Measurements from ENCODE around the gene TMEM203.
A peak's percentile ranks its signal among the peaks of the same experiment; 100 is the strongest.
"Not testable (repeated sequence)": the region's sequence is repeated elsewhere in the genome, so short reads cannot be mapped to it uniquely, and the experiment has no call there.

The TMEM203 gene

GRCh38 chr9:137240318-137240840 lies 34.9 kb upstream of the TMEM203 start:
- peak overlapping the region; percentile 66 to 71 for H3K9ac ChIP-seq (ENCODE audit: low read length in 2 of 2)
- H3K27ac ChIP-seq (ENCODE audit: low read length): peak overlapping the region; percentile 88
- H3K36me3 ChIP-seq (ENCODE audit: control insufficient read depth in 2 of 2, insufficient read depth in 2 of 2, low read length in 2 of 2): peaks cover 10 to 16% of the 10 kb centered on the region in 2 donors
- H3K4me1 ChIP-seq (ENCODE audit: control insufficient read depth, insufficient read depth, low read length): peaks cover 57% of the 10 kb centered on the region
- no peaks in the 10 kb centered on the region for H3K9me3 ChIP-seq (ENCODE audit: control insufficient read depth in 2 of 2, low read length in 2 of 2)
- H3K4me3 ChIP-seq (ENCODE audit: low read length in 2 of 2): peak overlapping the region; percentile 69 to 84
- H3K27me3 ChIP-seq (ENCODE audit: control insufficient read depth in 1 of 2, insufficient read depth in 2 of 2, low read length in 2 of 2): peaks cover 0 to 2% of the 10 kb centered on the region in 2 donors

GRCh38 chr9:137239541-137240200 lies 34.2 kb upstream of the TMEM203 start:
- not testable (repeated sequence) for H3K27me3 ChIP-seq (ENCODE audit: control insufficient read depth in 1 of 2, insufficient read depth in 2 of 2, low read length in 2 of 2); H3K9me3 ChIP-seq (ENCODE audit: control insufficient read depth in 2 of 2, low read length in 2 of 2)
- H3K4me3 ChIP-seq (ENCODE audit: low read length in 2 of 2): peak overlapping the region; percentile 69 to 84
- peaks cover 57% of the 10 kb centered on the region for H3K4me1 ChIP-seq (ENCODE audit: control insufficient read depth, insufficient read depth, low read length)
- H3K36me3 ChIP-seq (ENCODE audit: control insufficient read depth in 2 of 2, insufficient read depth in 2 of 2, low read length in 2 of 2): peaks cover 10 to 16% of the 10 kb centered on the region in 2 donors
- peak overlapping the region; percentile 88 for H3K27ac ChIP-seq (ENCODE audit: low read length)
- peak overlapping the region; percentile 29 to 66 for H3K9ac ChIP-seq (ENCODE audit: low read length in 2 of 2)

- Histone ChIP-seq H3K9me3 (ENCODE audit: control insufficient read depth in 2 of 2, low read length in 2 of 2) (no peaks in the 10 kb centered on the region), H3K27me3 (ENCODE audit: control insufficient read depth in 1 of 2, insufficient read depth in 2 of 2, low read length in 2 of 2) (peaks cover 9 to 15% of the 10 kb centered on the region in 2 donors), H3K4me1 (ENCODE audit: control insufficient read depth, insufficient read depth, low read length) (peaks cover 47% of the 10 kb centered on the region), H3K9ac (ENCODE audit: low read length in 2 of 2) (no peak overlapping the region), H3K27ac (ENCODE audit: low read length) (no peak overlapping the region), H3K36me3 (ENCODE audit: control insufficient read depth in 2 of 2, insufficient read depth in 2 of 2, low read length in 2 of 2) (peaks cover 6 to 10% of the 10 kb centered on the region in 2 donors), H3K4me3 (ENCODE audit: low read length in 2 of 2) (no peak overlapping the region)
Observed at GRCh38 chr9:137237759-137238726, 32.6 kb upstream of the TMEM203 start.

- Histone ChIP-seq H3K27me3 (ENCODE audit: control insufficient read depth in 1 of 2, insufficient read depth in 2 of 2, low read length in 2 of 2) (peaks cover 17% of the 10 kb centered on the region in 2 donors), H3K4me1 (ENCODE audit: control insufficient read depth, insufficient read depth, low read length) (peaks cover 37% of the 10 kb centered on the region), H3K36me3 (ENCODE audit: control insufficient read depth in 2 of 2, insufficient read depth in 2 of 2, low read length in 2 of 2) (peaks cover 0 to under 1% of the 10 kb centered on the region in 2 donors), H3K4me3 (ENCODE audit: low read length in 2 of 2) (peak overlapping the region in 1 of 2 donors; percentile 35), H3K9ac (ENCODE audit: low read length in 2 of 2) (no peak overlapping the region), H3K9me3 (ENCODE audit: control insufficient read depth in 2 of 2, low read length in 2 of 2) (no peaks in the 10 kb centered on the region), H3K27ac (ENCODE audit: low read length) (no peak overlapping the region)
Observed at GRCh38 chr9:137236936-137237421, 31.5 kb upstream of the TMEM203 start.

GRCh38 chr9:137236238-137236935 lies 30.9 kb upstream of the TMEM203 start:
- H3K27ac ChIP-seq (ENCODE audit: low read length): no peak overlapping the region
- peak overlapping the region; percentile 51 to 60 for H3K4me3 ChIP-seq (ENCODE audit: low read length in 2 of 2)
- peak overlapping the region; percentile 21 to 22 for H3K9ac ChIP-seq (ENCODE audit: low read length in 2 of 2)
- H3K9me3 ChIP-seq (ENCODE audit: control insufficient read depth in 2 of 2, low read length in 2 of 2): no peaks in the 10 kb centered on the region
- H3K4me1 ChIP-seq (ENCODE audit: control insufficient read depth, insufficient read depth, low read length): peaks cover 33% of the 10 kb centered on the region
- H3K36me3 ChIP-seq (ENCODE audit: control insufficient read depth in 2 of 2, insufficient read depth in 2 of 2, low read length in 2 of 2): no peaks in the 10 kb centered on the region
- peaks cover 22 to 23% of the 10 kb centered on the region in 2 donors for H3K27me3 ChIP-seq (ENCODE audit: control insufficient read depth in 1 of 2, insufficient read depth in 2 of 2, low read length in 2 of 2)

- Histone ChIP-seq H3K27ac (ENCODE audit: low read length) (no peak overlapping the region), H3K27me3 (ENCODE audit: control insufficient read depth in 1 of 2, insufficient read depth in 2 of 2, low read length in 2 of 2) (peaks cover 27 to 30% of the 10 kb centered on the region in 2 donors), H3K9ac (ENCODE audit: low read length in 2 of 2) (peak overlapping the region in 1 of 2 donors; percentile 22), H3K4me1 (ENCODE audit: control insufficient read depth, insufficient read depth, low read length) (peaks cover 33% of the 10 kb centered on the region), H3K4me3 (ENCODE audit: low read length in 2 of 2) (peak overlapping the region; percentile 51 to 60), H3K36me3 (ENCODE audit: control insufficient read depth in 2 of 2, insufficient read depth in 2 of 2, low read length in 2 of 2) (no peaks in the 10 kb centered on the region), H3K9me3 (ENCODE audit: control insufficient read depth in 2 of 2, low read length in 2 of 2) (no peaks in the 10 kb centered on the region)
Observed at GRCh38 chr9:137235424-137236237, 30.2 kb upstream of the TMEM203 start.

- Histone ChIP-seq H3K9ac (ENCODE audit: low read length in 2 of 2) (no peak overlapping the region), H3K9me3 (ENCODE audit: control insufficient read depth in 2 of 2, low read length in 2 of 2) (no peaks in the 10 kb centered on the region), H3K4me3 (ENCODE audit: low read length in 2 of 2) (no peak overlapping the region), H3K36me3 (ENCODE audit: control insufficient read depth in 2 of 2, insufficient read depth in 2 of 2, low read length in 2 of 2) (no peaks in the 10 kb centered on the region), H3K27me3 (ENCODE audit: control insufficient read depth in 1 of 2, insufficient read depth in 2 of 2, low read length in 2 of 2) (peaks cover 31 to 36% of the 10 kb centered on the region in 2 donors), H3K27ac (ENCODE audit: low read length) (no peak overlapping the region), H3K4me1 (ENCODE audit: control insufficient read depth, insufficient read depth, low read length) (peaks cover 28% of the 10 kb centered on the region)
Observed at GRCh38 chr9:137234758-137235423, 29.4 kb upstream of the TMEM203 start.

GRCh38 chr9:137234055-137234697 lies 28.7 kb upstream of the TMEM203 start:
- peaks cover 28% of the 10 kb centered on the region for H3K4me1 ChIP-seq (ENCODE audit: control insufficient read depth, insufficient read depth, low read length)
- no peak overlapping the region for H3K27ac ChIP-seq (ENCODE audit: low read length)
- no peaks in the 10 kb centered on the region for H3K36me3 ChIP-seq (ENCODE audit: control insufficient read depth in 2 of 2, insufficient read depth in 2 of 2, low read length in 2 of 2)
- H3K4me3 ChIP-seq (ENCODE audit: low read length in 2 of 2): no peak overlapping the region
- no peaks in the 10 kb centered on the region for H3K9me3 ChIP-seq (ENCODE audit: control insufficient read depth in 2 of 2, low read length in 2 of 2)
- no peak overlapping the region for H3K9ac ChIP-seq (ENCODE audit: low read length in 2 of 2)
- peaks cover 36 to 44% of the 10 kb centered on the region in 2 donors for H3K27me3 ChIP-seq (ENCODE audit: control insufficient read depth in 1 of 2, insufficient read depth in 2 of 2, low read length in 2 of 2)

Measured in stomach smooth muscle (tissue), 2 donors.